GM12872 (cell line): ENCODE results near the gene HEG1.

Experiments
- TF ChIP-seq, protein P1 (sequence below): IDR thresholded peaks from 3 replicates; pipeline ENCODE4 v1.5.1; 2011; ENCODE audit warnings: low read depth, mild to moderate bottlenecking, low read length, moderate library complexity; ENCODE audit not compliant: insufficient read depth

Gene HEG1

GRCh38 chr3:125019271-125019670 lies 36.5 kb downstream of the HEG1 start:
- TF ChIP-seq, protein P1, sequence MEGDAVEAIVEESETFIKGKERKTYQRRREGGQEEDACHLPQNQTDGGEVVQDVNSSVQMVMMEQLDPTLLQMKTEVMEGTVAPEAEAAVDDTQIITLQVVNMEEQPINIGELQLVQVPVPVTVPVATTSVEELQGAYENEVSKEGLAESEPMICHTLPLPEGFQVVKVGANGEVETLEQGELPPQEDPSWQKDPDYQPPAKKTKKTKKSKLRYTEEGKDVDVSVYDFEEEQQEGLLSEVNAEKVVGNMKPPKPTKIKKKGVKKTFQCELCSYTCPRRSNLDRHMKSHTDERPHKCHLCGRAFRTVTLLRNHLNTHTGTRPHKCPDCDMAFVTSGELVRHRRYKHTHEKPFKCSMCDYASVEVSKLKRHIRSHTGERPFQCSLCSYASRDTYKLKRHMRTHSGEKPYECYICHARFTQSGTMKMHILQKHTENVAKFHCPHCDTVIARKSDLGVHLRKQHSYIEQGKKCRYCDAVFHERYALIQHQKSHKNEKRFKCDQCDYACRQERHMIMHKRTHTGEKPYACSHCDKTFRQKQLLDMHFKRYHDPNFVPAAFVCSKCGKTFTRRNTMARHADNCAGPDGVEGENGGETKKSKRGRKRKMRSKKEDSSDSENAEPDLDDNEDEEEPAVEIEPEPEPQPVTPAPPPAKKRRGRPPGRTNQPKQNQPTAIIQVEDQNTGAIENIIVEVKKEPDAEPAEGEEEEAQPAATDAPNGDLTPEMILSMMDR: no peak

- TF ChIP-seq, protein P1: no peak
These were observed 38.4 kb downstream of the HEG1 start for GRCh38 chr3:125017406-125017805.

DNA sequence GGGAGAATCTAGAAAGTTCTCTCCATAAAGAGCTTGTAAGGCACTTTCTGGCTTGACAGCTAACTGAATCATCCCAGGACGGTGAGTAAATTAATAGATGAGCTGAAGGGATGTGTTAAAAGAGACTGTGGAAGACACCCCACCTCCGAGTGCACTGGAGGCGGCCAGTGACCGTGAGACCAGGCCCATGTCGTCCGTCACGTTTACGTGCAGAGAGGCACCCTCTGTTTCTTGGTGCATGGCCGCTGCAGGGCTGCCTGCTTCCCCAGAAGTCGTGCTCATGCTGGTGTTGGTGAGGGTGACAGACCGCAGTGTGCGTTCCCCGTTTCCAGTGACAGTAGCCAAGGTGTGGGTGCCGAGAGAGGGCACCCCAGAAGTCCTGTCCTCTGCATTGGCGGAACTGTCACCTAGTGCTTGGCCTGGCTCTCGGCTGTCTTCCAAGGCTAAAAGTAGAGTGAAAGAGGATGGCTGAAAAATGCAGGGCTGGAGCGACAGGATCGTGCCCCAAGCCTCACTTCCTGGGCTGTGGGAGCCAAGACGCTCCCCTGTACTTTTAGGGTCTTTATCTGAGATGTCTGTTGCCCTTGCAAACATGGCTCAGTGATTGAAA lies 41.1 kb downstream of the HEG1 start:
- TF ChIP-seq, protein P1: no peak

GRCh38 chr3:125013095-125013494 lies 42.7 kb downstream of the HEG1 start:
- TF ChIP-seq, protein P1: no peak

DNA sequence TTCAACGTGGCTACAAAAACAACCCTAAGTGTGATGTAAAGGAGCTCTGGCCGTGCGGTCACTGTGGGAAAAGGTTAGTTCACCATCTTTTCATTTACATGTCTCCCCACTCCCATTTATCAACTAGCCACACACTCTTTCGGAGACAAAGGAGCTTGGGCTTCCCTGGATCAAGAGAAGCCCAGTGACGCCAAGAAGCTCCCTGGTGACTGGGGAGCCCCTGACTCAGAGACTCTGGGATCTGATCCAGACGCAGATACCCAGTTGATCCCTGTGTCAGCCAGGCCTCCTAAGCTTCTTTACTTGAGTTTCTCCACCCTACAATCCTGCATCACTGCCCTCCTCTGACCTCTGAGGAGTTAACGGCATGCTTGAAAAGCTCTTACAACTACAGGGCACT lies 43.9 kb downstream of the HEG1 start:
- TF ChIP-seq, protein P1: no peak

- TF ChIP-seq, protein P1: no peak
These were observed 45.4 kb downstream of the HEG1 start for GRCh38 chr3:125010393-125010792.

DNA sequence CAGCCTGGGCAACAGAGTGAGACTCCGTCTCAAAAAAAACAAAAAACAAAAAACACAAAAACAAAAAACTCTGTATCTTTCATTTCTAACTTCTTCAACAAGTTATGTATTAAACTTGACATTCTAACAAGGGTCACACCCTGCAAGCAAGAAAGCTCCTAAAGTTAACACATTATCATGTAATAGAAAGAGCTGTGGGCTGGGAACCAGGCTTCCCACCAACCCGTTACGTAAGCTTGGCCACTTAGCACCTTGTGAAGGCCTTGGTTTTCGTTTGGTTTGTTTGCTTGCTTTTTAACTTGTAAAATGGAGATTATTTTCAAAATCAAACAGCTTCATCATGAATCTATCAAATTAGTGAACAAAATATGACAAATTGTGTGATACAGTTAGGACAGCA lies 47.0 kb downstream of the HEG1 start:
- TF ChIP-seq, protein P1: no peak
